Transverse colon (tissue), 4 donors: ENCODE measurements around the gene SMAD3.
"Not testable (repeated sequence)": the region's sequence is repeated elsewhere in the genome, so short reads cannot be mapped to it uniquely, and the experiment has no call there.

Experiments
- CTCF ChIP-seq, 5 experiments: fragments of 200-600 bp in 3 of 5; fragments of 450-650 bp in 2 of 5; sonication (generic) in 3 of 5; IDR thresholded peaks; 1 replicate in 2 of 5; 2 replicates in 3 of 5; pipeline ENCODE4 v1.5.1; 2016 to 2017; ENCODE audit warnings: antibody characterized with exemption in 5 of 5, inconsistent platforms in 3 of 5, mild to moderate bottlenecking in 2 of 5, moderate library complexity in 1 of 5
- EP300 ChIP-seq: sonication (generic); formaldehyde crosslinking; IDR thresholded peaks from one replicate; pipeline ENCODE4 v1.6.1; 2017; ENCODE audit warnings: antibody characterized with exemption, low read depth
- POLR2A ChIP-seq: fragments of 450-650 bp; IDR thresholded peaks from one replicate; pipeline ENCODE4 v1.6.1; 2016; ENCODE audit warnings: antibody characterized with exemption, mild to moderate bottlenecking, moderate library complexity
- POLR2AphosphoS5 ChIP-seq, 3 donors: sonication (generic); formaldehyde crosslinking; IDR thresholded peaks; one replicate each; pipeline ENCODE4 v1.6.1; 2016; ENCODE audit warnings: antibody characterized with exemption in 3 of 3

DNA sequence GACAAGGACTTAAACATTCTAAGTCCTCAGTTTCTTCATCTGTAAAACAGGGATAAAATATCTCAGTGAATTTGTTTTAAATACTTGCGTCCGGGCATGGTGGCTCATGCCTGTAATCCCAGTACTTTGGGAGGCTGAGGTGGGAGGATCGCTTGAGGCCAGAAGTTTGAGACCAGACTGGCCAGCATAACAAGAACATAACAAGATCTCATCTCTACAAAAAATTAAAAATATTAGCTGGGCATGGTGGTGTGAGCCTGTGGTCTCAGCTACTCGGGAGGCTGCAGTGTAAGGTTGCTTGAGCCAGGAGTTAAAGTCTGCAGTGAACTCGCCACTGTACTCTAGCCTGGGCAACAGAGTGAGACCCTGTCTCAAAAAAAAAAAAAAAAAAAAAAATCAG is 57.4 kb downstream of the SMAD3 start:
- not testable (repeated sequence) for TF ChIP-seq CTCF (IDR thresholded peaks at IDR 0.05); POLR2AphosphoS5 (IDR thresholded peaks at IDR 0.05); POLR2A; EP300
